Lower leg skin (tissue), 3 donors: ENCODE measurements around the gene VPS16.

Source experiments
- POLR2A ChIP-seq, 2 donors: fragments of 450-650 bp; IDR thresholded peaks; one replicate each; pipeline ENCODE4 v1.6.1; 2016 to 2017; ENCODE audit warnings: antibody characterized with exemption in 2 of 2, mild to moderate bottlenecking in 1 of 2, moderate library complexity in 1 of 2
- TF ChIP-seq, protein P1 (sequence below), 3 donors: fragments of 450-650 bp; IDR thresholded peaks; one replicate each; pipeline ENCODE4 v1.5.1; 2016; ENCODE audit warnings: antibody characterized with exemption in 3 of 3, mild to moderate bottlenecking in 3 of 3, moderate library complexity in 2 of 3

DNA sequence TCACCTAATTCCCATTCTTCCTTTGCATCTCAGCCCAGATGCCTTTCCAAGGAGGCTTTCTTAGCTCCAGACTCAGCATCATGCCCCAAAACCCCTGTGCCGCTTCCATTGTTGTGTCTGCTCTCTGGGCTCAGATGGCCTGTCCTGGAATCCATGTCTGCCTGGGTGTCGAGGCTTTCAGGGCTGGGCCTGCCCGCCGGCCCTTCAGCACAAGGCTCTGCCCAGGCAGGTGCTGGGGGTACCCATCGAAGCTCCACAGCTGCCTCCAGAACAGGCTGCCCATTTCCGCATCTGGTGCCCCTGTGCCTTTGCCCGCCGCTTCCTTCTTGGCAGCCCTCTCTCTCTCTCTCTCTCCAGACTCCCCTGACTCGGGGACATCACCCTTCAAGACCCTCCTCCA is 41.3 kb upstream of the VPS16 start:
- TF ChIP-seq, protein P1, sequence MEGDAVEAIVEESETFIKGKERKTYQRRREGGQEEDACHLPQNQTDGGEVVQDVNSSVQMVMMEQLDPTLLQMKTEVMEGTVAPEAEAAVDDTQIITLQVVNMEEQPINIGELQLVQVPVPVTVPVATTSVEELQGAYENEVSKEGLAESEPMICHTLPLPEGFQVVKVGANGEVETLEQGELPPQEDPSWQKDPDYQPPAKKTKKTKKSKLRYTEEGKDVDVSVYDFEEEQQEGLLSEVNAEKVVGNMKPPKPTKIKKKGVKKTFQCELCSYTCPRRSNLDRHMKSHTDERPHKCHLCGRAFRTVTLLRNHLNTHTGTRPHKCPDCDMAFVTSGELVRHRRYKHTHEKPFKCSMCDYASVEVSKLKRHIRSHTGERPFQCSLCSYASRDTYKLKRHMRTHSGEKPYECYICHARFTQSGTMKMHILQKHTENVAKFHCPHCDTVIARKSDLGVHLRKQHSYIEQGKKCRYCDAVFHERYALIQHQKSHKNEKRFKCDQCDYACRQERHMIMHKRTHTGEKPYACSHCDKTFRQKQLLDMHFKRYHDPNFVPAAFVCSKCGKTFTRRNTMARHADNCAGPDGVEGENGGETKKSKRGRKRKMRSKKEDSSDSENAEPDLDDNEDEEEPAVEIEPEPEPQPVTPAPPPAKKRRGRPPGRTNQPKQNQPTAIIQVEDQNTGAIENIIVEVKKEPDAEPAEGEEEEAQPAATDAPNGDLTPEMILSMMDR (IDR thresholded peaks at IDR 0.05) = no peak
- no peak for TF ChIP-seq POLR2A (IDR thresholded peaks at IDR 0.05)
